ENCODE measurements around the gene CSRNP3. TPM values are rescaled to one million over a fixed set of nuclear protein-coding genes. Genes with fewer than 3 reads are reported as not detected.

The CSRNP3 gene
- total and polyA plus RNA-seq, 2 donors (not counting 1 experiment from before 2014, with no cell fraction given): not detected

- no peaks in the 10 kb centered on the region for H3K9me3 Mint-ChIP-seq (ENCODE audit: insufficient read depth)
- no CpG with 5 or more reads among the region's 3 CpGs for WGBS (ENCODE audit: insufficient coverage)
- H3K4me1 ChIP-seq (ENCODE audit: control insufficient read depth in 2 of 2, insufficient read depth in 2 of 2, low read length in 2 of 2): peaks cover 11 to 24% of the 10 kb centered on the region in 2 donors
- no peak overlapping the region for H3K9ac ChIP-seq (ENCODE audit: low read length)
- peaks cover 0 to 3% (median 2%) of the 10 kb centered on the region in 4 experiments for H3K27me3 ChIP-seq (replicated peaks in 1 of 4; ENCODE audit: control extremely low read depth in 1 of 4, control insufficient read depth in 3 of 4, insufficient read depth in 4 of 4, low read length in 3 of 4)
- TF ChIP-seq, protein P1, sequence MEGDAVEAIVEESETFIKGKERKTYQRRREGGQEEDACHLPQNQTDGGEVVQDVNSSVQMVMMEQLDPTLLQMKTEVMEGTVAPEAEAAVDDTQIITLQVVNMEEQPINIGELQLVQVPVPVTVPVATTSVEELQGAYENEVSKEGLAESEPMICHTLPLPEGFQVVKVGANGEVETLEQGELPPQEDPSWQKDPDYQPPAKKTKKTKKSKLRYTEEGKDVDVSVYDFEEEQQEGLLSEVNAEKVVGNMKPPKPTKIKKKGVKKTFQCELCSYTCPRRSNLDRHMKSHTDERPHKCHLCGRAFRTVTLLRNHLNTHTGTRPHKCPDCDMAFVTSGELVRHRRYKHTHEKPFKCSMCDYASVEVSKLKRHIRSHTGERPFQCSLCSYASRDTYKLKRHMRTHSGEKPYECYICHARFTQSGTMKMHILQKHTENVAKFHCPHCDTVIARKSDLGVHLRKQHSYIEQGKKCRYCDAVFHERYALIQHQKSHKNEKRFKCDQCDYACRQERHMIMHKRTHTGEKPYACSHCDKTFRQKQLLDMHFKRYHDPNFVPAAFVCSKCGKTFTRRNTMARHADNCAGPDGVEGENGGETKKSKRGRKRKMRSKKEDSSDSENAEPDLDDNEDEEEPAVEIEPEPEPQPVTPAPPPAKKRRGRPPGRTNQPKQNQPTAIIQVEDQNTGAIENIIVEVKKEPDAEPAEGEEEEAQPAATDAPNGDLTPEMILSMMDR (IDR thresholded peaks at IDR 0.05): no peak
- no peak for TF ChIP-seq EZH2 (IDR thresholded peaks at IDR 0.05; ENCODE audit: borderline replicate concordance, insufficient read depth, low read depth, low read length, poor library complexity, severe bottlenecking)
- peaks cover 3% of the 10 kb centered on the region for H3K27me3 Mint-ChIP-seq
- no peak overlapping the region for H3K27ac Mint-ChIP-seq
- peaks cover 13% of the 10 kb centered on the region for H3K4me1 Mint-ChIP-seq
- no peaks in the 10 kb centered on the region for H3K79me2 ChIP-seq (ENCODE audit: control insufficient read depth, insufficient read depth, low read length)
- ChIA-PET CTCF (no interaction called here), POLR2A (no interaction called here)
- H3K4me3 ChIP-seq (ENCODE audit: control extremely low read depth in 1 of 5, extremely low read depth in 1 of 5, insufficient read depth in 1 of 5, low read depth in 2 of 5, low read length in 4 of 5): no peak overlapping the region
- no peak overlapping the region for H2AFZ ChIP-seq (ENCODE audit: insufficient read depth, low read depth, low read length, poor library complexity, severe bottlenecking)
- DNase-seq (no peak), ATAC-seq (ENCODE audit: low read depth) (no peak)
- H4K20me1 ChIP-seq (ENCODE audit: control insufficient read depth, insufficient read depth, low read length, poor library complexity, severe bottlenecking): no peaks in the 10 kb centered on the region
- no peak overlapping the region for H3K4me2 ChIP-seq (replicated peaks; ENCODE audit: low read depth, low read length, poor library complexity, severe bottlenecking)
- intact Hi-C loops (cut with micrococcal nuclease): no loop called here
- no peaks in the 10 kb centered on the region for H3K36me3 ChIP-seq (replicated peaks in 1 of 2; ENCODE audit: control extremely low read depth in 1 of 2, control insufficient read depth in 1 of 2, extremely low read depth in 1 of 2, insufficient read depth in 2 of 2, low read length in 1 of 2)
- no peak overlapping the region for H3K4me3 Mint-ChIP-seq
- H3K27ac ChIP-seq (ENCODE audit: low read length in 2 of 2): no peak overlapping the region
- peaks cover 7 to 17% (median 15%) of the 10 kb centered on the region in 3 donors for H3K9me3 ChIP-seq (ENCODE audit: control extremely low read depth in 1 of 3, control insufficient read depth in 2 of 3, insufficient read depth in 1 of 3, low read length in 2 of 3)
These were observed 123.6 kb downstream of the CSRNP3 start for GRCh38 chr2:165593081-165593480.

DNA sequence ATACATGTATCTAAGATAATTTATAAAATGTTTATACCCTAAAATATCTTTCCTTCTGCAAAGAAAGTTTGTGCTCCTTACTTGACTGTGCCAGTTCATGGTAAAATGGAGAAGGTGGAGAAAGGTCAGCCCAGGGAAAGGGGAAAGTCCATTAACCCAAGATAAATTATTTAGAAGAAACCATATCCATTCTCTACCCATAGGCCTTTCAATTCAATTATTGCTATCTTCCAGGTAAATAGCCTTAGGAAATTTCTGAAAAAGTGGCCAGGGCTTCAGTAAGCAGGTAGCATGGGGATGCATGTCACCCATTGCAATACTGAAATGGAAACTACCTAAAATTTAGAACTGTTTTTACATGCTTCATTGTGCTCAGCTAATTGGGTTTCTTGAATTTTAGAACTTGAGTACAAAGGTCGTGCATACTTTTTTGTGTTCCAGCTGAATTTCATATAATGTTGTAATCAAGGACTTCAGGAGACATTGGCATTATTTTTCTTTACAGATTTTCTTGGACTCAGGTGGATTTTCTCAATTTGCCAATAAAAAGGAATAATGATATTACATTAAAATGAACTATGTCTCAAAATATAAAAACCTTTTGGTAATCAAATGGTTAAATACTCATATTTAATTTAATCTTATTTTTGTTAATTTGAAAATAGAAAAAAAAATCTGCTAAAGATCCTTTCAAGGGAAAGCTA is 124.9 kb downstream of the CSRNP3 start:
- Histone ChIP-seq H3K4me3 (ENCODE audit: control extremely low read depth in 1 of 5, extremely low read depth in 1 of 5, insufficient read depth in 1 of 5, low read depth in 2 of 5, low read length in 4 of 5) (no peak overlapping the region), H3K9me3 (ENCODE audit: control extremely low read depth in 1 of 3, control insufficient read depth in 2 of 3, insufficient read depth in 1 of 3, low read length in 2 of 3) (peaks cover 7 to 17% (median 9%) of the 10 kb centered on the region in 3 donors), H3K27ac (ENCODE audit: low read length in 2 of 2) (no peak overlapping the region), H3K4me2 (replicated peaks; ENCODE audit: low read depth, low read length, poor library complexity, severe bottlenecking) (peak overlapping the region; percentile 60), H3K9ac (ENCODE audit: low read length) (no peak overlapping the region), H3K27me3 (replicated peaks in 1 of 4; ENCODE audit: control extremely low read depth in 1 of 4, control insufficient read depth in 3 of 4, insufficient read depth in 4 of 4, low read length in 3 of 4) (peaks cover 0 to 3% (median 2%) of the 10 kb centered on the region in 4 experiments), H3K4me1 (ENCODE audit: control insufficient read depth in 2 of 2, insufficient read depth in 2 of 2, low read length in 2 of 2) (peaks cover 11 to 24% of the 10 kb centered on the region in 2 donors), H2AFZ (ENCODE audit: insufficient read depth, low read depth, low read length, poor library complexity, severe bottlenecking) (no peak overlapping the region), H3K79me2 (ENCODE audit: control insufficient read depth, insufficient read depth, low read length) (no peaks in the 10 kb centered on the region), H3K36me3 (replicated peaks in 1 of 2; ENCODE audit: control extremely low read depth in 1 of 2, control insufficient read depth in 1 of 2, extremely low read depth in 1 of 2, insufficient read depth in 2 of 2, low read length in 1 of 2) (no peaks in the 10 kb centered on the region), H4K20me1 (ENCODE audit: control insufficient read depth, insufficient read depth, low read length, poor library complexity, severe bottlenecking) (no peaks in the 10 kb centered on the region)
- ChIA-PET CTCF (no interaction called here), POLR2A (no interaction called here)
- H3K9me3 Mint-ChIP-seq (ENCODE audit: insufficient read depth): no peaks in the 10 kb centered on the region
- intact Hi-C loops (cut with micrococcal nuclease): loop anchor here (2.0 kb wide), 1 partner anchor 602 kb away; no protein-coding TSS in a partner anchor
- peak; percentile 23 for ATAC-seq (ENCODE audit: low read depth)
- TF ChIP-seq, protein P1 (IDR thresholded peaks at IDR 0.05): no peak
- no peak for TF ChIP-seq EZH2 (IDR thresholded peaks at IDR 0.05; ENCODE audit: borderline replicate concordance, insufficient read depth, low read depth, low read length, poor library complexity, severe bottlenecking)
- peak; percentile 20 for DNase-seq
- peaks cover 13% of the 10 kb centered on the region for H3K4me1 Mint-ChIP-seq
- H3K27me3 Mint-ChIP-seq: peaks cover 3% of the 10 kb centered on the region
- H3K4me3 Mint-ChIP-seq: peak overlapping the region; percentile 70
- peak overlapping the region; percentile 50 for H3K27ac Mint-ChIP-seq
- WGBS (ENCODE audit: insufficient coverage): no CpG with 5 or more reads among the region's 1 CpG
